HG03135 (cell line): ENCODE measurements around the gene MAP2K1.
"Not testable (repeated sequence)": the region's sequence is repeated elsewhere in the genome, so short reads cannot be mapped to it uniquely, and the experiment has no call there.

ENCODE experiments used
- ATAC-seq: cut with Tn5 transposase; IDR thresholded peaks from one replicate; pipeline ENCODE4 v1.9.1; 2021; ENCODE audit warnings: mild to moderate bottlenecking, moderate library complexity; ENCODE audit not compliant: unreplicated experiment

The MAP2K1 gene

GRCh38 chr15:66393037-66393436, 6.3 kb downstream of the MAP2K1 start:
- ATAC-seq = not testable (repeated sequence)

GRCh38 chr15:66394472-66394871, 7.8 kb downstream of the MAP2K1 start:
- ATAC-seq = no peak

GRCh38 chr15:66394915-66395314, 8.2 kb downstream of the MAP2K1 start:
- ATAC-seq = no peak

- ATAC-seq = no peak
Observed at GRCh38 chr15:66399276-66399675, 12.6 kb downstream of the MAP2K1 start.

- ATAC-seq = no peak
Observed at GRCh38 chr15:66400351-66400774, 13.7 kb downstream of the MAP2K1 start.

GRCh38 chr15:66401130-66402021, 14.7 kb downstream of the MAP2K1 start:
- ATAC-seq = no peak

GRCh38 chr15:66402761-66403284, 16.1 kb downstream of the MAP2K1 start:
- ATAC-seq = no peak

GRCh38 chr15:66403323-66403722, 16.6 kb downstream of the MAP2K1 start:
- ATAC-seq = no peak

DNA sequence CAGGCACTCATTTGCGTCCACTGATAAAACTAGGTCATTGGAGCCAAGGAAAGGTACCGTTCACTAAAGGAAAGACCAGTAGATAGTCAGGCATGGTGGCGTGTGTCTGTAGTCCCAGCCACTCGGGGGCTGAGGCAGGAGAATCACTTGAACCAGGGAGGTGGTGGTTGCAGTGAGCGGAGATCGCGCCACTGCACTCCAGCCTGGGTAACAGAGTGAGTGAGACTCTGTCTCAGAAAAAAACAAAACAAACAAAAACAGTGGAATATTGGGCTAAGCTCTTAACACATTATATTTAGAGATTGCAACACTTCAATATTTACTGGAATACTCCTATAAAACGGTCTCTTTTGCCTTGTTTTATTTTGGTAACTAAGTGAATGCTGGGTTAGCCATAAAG, 17.4 kb downstream of the MAP2K1 start:
- ATAC-seq = no peak

- no peak for ATAC-seq
Observed at GRCh38 chr15:66404532-66404931, 17.8 kb downstream of the MAP2K1 start.

DNA sequence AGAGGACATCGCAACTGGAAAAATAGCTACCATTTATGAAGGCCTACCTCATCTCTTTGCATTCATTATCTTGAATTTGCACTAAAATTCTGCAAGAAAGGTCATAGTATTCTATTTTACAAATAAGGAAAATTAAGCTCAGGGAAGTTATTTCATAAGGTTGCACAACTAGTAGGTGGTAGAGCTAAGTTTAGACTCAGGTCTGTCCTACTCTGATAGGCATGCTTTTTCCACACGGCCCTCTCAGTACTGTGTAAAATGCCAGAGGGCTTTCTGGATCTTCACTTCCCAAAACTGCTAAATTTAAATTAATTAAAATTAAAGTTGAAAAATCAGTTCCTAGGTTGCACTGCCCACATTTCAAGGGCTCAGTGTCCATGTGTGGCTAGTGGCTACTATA, 18.3 kb downstream of the MAP2K1 start:
- no peak for ATAC-seq

- no peak for ATAC-seq
Observed at GRCh38 chr15:66405615-66406014, 18.9 kb downstream of the MAP2K1 start.

DNA sequence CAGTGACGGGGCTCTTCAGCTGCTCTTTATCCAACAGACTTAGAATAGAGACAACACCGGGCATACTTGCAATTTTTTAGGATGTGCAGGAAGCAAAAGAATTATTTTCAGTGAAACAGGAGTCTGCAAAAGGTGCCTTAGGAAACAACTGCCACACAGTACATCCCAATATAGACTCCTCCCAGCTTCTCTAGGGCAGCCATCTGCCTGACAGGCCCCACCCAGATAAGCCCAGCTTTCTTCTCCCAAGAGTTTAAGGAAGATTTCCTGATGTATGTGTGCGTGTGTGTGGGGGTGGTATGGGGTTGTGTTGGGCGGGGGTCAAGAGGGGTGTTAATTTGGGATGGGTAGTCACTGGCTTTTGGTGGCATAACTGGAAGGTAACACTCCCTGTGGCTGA, 21.5 kb downstream of the MAP2K1 start:
- no peak for ATAC-seq

- ATAC-seq = no peak
Observed at GRCh38 chr15:66408675-66409282, 22.1 kb downstream of the MAP2K1 start.

- ATAC-seq = no peak
Observed at GRCh38 chr15:66409565-66410108, 22.9 kb downstream of the MAP2K1 start.

DNA sequence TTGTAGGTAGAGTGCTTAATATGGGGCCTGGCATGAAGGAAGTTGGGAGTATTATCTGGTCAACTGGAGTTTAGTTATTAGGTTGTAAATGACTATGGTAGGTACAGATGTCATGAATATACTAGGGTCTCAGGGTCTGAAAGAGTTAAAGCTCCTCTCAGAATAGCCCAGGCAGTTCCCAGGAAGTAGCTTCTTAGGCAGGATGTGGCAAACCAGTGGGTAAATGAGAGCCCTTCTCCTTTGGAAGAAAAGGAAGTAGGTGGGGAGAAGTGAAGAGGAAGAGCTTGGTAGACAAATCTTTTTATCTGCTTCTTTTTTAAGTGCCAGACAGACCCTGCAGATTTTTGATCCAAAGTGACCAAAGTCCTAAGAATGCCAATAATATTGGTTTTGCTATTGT, 24.5 kb downstream of the MAP2K1 start:
- ATAC-seq = no peak

DNA sequence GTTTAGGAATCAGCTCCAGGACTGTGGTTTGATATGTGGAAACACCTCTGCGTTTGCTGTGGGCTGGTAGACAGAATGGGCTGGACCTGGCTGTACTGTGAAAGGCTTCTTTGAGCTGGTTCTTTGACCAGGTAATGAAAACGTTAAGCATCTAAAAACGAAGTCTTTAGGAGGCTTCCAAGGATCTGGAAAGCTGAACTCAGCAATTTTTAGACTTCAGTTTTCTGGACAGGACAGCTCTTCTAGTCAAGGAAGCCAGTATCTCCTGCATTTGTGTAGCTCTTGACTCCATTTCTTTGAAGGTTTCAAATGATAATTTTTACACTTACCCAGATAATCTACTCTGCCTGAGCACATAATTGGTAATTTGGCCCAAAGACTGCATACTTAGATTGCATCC, 25.5 kb downstream of the MAP2K1 start:
- ATAC-seq = no peak

DNA sequence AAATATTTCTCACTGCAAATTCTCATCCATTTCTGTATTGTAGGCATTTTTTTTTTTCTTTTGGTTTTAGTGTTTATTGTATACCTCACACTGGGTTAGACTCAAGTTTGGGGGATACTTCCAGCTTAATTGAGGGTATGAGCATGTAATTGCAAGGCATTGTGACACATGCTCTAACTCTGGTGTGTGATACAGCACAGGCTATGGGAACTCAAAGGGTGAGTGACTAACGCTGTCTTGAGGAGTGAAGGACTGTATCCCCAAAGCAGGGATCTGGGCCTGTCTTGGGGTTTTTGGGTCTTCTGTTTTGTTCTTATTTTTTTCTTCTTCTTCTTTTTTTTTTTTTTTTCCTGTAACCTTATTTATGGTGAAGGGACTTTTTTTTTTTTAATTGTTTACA, 26.9 kb downstream of the MAP2K1 start:
- no peak for ATAC-seq

GRCh38 chr15:66415360-66415759, 28.6 kb downstream of the MAP2K1 start:
- ATAC-seq = no peak

DNA sequence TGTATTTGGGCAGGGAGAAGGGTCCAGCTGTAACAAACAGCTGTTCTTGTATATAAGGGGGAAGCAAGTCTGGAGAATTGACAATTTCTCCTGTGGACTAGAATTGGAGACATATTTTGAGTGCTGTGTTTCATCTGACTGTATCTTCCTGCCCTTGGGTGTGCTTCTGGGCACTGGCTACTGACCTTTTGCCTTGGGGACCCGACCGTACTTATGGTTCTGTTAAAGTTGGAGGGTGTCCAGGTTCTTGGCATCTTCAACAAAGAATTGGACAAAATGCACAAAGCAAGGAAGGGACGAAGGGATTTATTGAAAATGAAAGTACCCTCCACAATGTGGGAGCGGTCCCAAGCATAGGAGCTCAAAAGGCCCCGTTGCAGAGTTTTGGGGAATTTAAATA, 31.0 kb downstream of the MAP2K1 start:
- no peak for ATAC-seq

DNA sequence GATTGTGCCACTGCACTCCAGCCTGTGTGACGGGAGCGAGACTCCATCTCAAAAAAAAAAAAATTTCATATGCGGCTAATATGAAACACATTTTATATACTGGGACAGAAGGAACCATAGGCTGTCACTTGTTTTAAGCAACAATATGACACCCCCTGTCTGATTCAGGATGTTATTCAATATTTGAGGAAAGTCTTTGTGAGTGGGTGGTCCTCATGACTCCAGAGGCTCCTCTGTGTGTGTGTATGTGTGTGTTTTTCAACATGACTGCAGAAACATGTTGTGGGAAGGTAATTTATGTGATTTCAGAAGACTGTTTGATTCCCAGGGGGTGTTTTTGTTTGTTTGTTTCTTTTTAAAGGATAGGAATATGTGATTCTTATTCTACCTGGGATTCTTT, 32.8 kb downstream of the MAP2K1 start:
- no peak for ATAC-seq

GRCh38 chr15:66422347-66422746, 35.6 kb downstream of the MAP2K1 start:
- no peak for ATAC-seq
